GM03348 (cell line): ENCODE data around the gene PHKA2.

Source experiments
- DNase-seq: peaks from one replicate; pipeline ENCODE4 v3.0.0; 2012; ENCODE audit warnings: low spot score

Gene PHKA2

GRCh38 chrX:18974993-18975392 is 8.9 kb downstream of the PHKA2 start:
- DNase-seq = no peak

GRCh38 chrX:18973527-18974192 is 10.3 kb downstream of the PHKA2 start:
- DNase-seq = no peak

GRCh38 chrX:18971506-18971905 is 12.4 kb downstream of the PHKA2 start:
- DNase-seq = no peak

- DNase-seq = no peak
These were observed 13.4 kb downstream of the PHKA2 start for GRCh38 chrX:18970465-18970864.

- no peak for DNase-seq
These were observed 17.3 kb downstream of the PHKA2 start for GRCh38 chrX:18966624-18967023.

- no peak for DNase-seq
These were observed 19.0 kb downstream of the PHKA2 start for GRCh38 chrX:18964901-18965300.

GRCh38 chrX:18964026-18964425 is 19.9 kb downstream of the PHKA2 start:
- no peak for DNase-seq

GRCh38 chrX:18962329-18962728 is 21.6 kb downstream of the PHKA2 start:
- no peak for DNase-seq

GRCh38 chrX:18961686-18962085 is 22.2 kb downstream of the PHKA2 start:
- peak; percentile 32 for DNase-seq

GRCh38 chrX:18956303-18957032 is 27.4 kb downstream of the PHKA2 start:
- DNase-seq = no peak

GRCh38 chrX:18955676-18956075 is 28.2 kb downstream of the PHKA2 start:
- no peak for DNase-seq

GRCh38 chrX:18951032-18951431 is 32.9 kb downstream of the PHKA2 start:
- DNase-seq = no peak

- DNase-seq = no peak
These were observed 34.0 kb downstream of the PHKA2 start for GRCh38 chrX:18949944-18950301.

- no peak for DNase-seq
These were observed 34.5 kb downstream of the PHKA2 start for GRCh38 chrX:18949291-18949943.

GRCh38 chrX:18946611-18947010 is 37.3 kb downstream of the PHKA2 start:
- DNase-seq = no peak

GRCh38 chrX:18946157-18946556 is 37.8 kb downstream of the PHKA2 start:
- no peak for DNase-seq

GRCh38 chrX:18945483-18945882 is 38.4 kb downstream of the PHKA2 start:
- no peak for DNase-seq

- DNase-seq = no peak
These were observed 39.4 kb downstream of the PHKA2 start for GRCh38 chrX:18944482-18944881.

GRCh38 chrX:18941896-18942295 is 42.0 kb downstream of the PHKA2 start:
- DNase-seq = no peak

- no peak for DNase-seq
These were observed 45.2 kb downstream of the PHKA2 start for GRCh38 chrX:18938710-18939109.

- DNase-seq = no peak
These were observed 46.7 kb downstream of the PHKA2 start for GRCh38 chrX:18937173-18937572.

GRCh38 chrX:18935893-18936292 is 48.0 kb downstream of the PHKA2 start:
- DNase-seq = no peak

- no peak for DNase-seq
These were observed 49.2 kb downstream of the PHKA2 start for GRCh38 chrX:18934708-18935107.
